ENCODE results near the gene C10orf71.

C10orf71 gene

GRCh38 chr10:49364051-49364450, 65.1 kb downstream of the C10orf71 start:
- no peak for DNase-seq

- DNase-seq, result no peak
These were observed 65.8 kb downstream of the C10orf71 start for GRCh38 chr10:49364747-49365146.

GRCh38 chr10:49365275-49365674, 66.3 kb downstream of the C10orf71 start:
- no peak for DNase-seq

GRCh38 chr10:49365675-49366415, 66.9 kb downstream of the C10orf71 start:
- no peak for DNase-seq

GRCh38 chr10:49366460-49366859, 67.5 kb downstream of the C10orf71 start:
- DNase-seq, result no peak

GRCh38 chr10:49367600-49367999, 68.6 kb downstream of the C10orf71 start:
- DNase-seq, result no peak

GRCh38 chr10:49368256-49368655, 69.3 kb downstream of the C10orf71 start:
- DNase-seq, result no peak

GRCh38 chr10:49369216-49370162, 70.5 kb downstream of the C10orf71 start:
- DNase-seq, result no peak

- no peak for DNase-seq
These were observed 71.5 kb downstream of the C10orf71 start for GRCh38 chr10:49370326-49371100.

GRCh38 chr10:49371967-49372366, 73.0 kb downstream of the C10orf71 start:
- no peak for DNase-seq

GRCh38 chr10:49373361-49373760, 74.4 kb downstream of the C10orf71 start:
- DNase-seq, result no peak

- DNase-seq, result no peak
These were observed 75.8 kb downstream of the C10orf71 start for GRCh38 chr10:49374740-49375139.

GRCh38 chr10:49375611-49376010, 76.6 kb downstream of the C10orf71 start:
- no peak for DNase-seq

Measured in activated effector memory CD4-positive, alpha-beta T cell treated with anti-CD3 and anti-CD28 coated beads, Interleukin-2, amount 50 U/mL, for 16 hours (primary cell).